ENCODE results near the gene TMEM108.

The TMEM108 gene

GRCh38 chr3:133375403-133375745 is 337.2 kb downstream of the TMEM108 start:
- DNase-seq (ENCODE audit: low spot score) = no peak
- in situ Hi-C loops (cut with MboI; ENCODE audit: low pct_unique_long_range_greater_than_20kb, low sequenced_read_pairs, unreplicated experiment) = loop anchor here (25.0 kb wide), 2 partner anchors 338 to 638 kb away; partner anchors contain the start of gene TMEM108
- no peak for TF ChIP-seq CTCF (IDR thresholded peaks at IDR 0.05; ENCODE audit: extremely low read depth, insufficient read depth, missing control alignments)

DNA sequence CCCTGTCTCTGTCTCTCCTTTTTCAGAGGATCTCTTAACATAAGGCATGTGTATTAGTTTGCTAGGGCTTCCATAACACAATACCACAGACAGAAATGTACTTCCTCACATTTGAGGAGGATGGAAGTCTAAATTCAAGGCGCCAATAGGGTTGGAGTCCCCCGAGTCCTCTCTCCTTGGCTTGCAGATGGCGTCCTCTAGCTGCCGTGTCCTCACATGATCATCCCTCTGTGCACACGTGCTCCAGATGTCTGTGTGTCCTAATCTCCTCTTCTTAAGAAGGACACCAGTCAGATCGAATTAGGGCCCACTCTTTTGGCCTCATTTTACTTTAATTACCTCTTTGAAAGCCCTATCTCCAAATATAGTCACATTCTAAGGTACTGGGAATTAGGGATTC is 338.6 kb downstream of the TMEM108 start:
- DNase-seq (ENCODE audit: low spot score) = no peak
- in situ Hi-C loops (cut with MboI; ENCODE audit: low pct_unique_long_range_greater_than_20kb, low sequenced_read_pairs, unreplicated experiment) = loop anchor here (25.0 kb wide), 2 partner anchors 340 to 640 kb away; partner anchors contain the start of gene TMEM108
- no peak for TF ChIP-seq CTCF (IDR thresholded peaks at IDR 0.05; ENCODE audit: extremely low read depth, insufficient read depth, missing control alignments)

DNA sequence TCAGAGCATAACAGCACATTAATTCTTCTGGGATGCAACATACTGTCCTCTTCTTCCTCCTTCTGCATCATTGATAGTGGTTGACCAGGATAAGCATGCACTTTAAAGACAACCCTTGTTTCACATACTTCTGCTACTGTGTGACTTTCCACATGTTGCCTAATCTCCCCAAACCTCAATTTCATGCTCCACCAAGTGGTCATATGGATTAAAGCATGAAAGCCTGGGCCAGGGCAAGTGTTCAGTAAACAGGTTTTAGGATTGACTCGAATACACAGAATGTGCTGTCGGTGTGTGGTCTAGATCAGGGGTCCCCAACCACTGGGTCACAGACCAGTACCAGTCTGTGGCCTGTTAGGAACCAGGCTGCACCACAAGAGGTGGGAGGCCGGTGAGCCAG is 339.2 kb downstream of the TMEM108 start:
- TF ChIP-seq CTCF (IDR thresholded peaks at IDR 0.05; ENCODE audit: extremely low read depth, insufficient read depth, missing control alignments) = peak; percentile 32
- in situ Hi-C loops (cut with MboI; ENCODE audit: low pct_unique_long_range_greater_than_20kb, low sequenced_read_pairs, unreplicated experiment) = loop anchor here (25.0 kb wide), 2 partner anchors 340 to 640 kb away; partner anchors contain the start of gene TMEM108
- no peak for DNase-seq (ENCODE audit: low spot score)

- TF ChIP-seq CTCF (IDR thresholded peaks at IDR 0.05; ENCODE audit: extremely low read depth, insufficient read depth, missing control alignments) = no peak
- no peak for DNase-seq (ENCODE audit: low spot score)
- in situ Hi-C loops (cut with MboI; ENCODE audit: low pct_unique_long_range_greater_than_20kb, low sequenced_read_pairs, unreplicated experiment) = loop anchor here (25.0 kb wide), 2 partner anchors 343 to 643 kb away; partner anchors contain the start of gene TMEM108
Measured at GRCh38 chr3:133379926-133380325, 341.7 kb downstream of the TMEM108 start.

DNA sequence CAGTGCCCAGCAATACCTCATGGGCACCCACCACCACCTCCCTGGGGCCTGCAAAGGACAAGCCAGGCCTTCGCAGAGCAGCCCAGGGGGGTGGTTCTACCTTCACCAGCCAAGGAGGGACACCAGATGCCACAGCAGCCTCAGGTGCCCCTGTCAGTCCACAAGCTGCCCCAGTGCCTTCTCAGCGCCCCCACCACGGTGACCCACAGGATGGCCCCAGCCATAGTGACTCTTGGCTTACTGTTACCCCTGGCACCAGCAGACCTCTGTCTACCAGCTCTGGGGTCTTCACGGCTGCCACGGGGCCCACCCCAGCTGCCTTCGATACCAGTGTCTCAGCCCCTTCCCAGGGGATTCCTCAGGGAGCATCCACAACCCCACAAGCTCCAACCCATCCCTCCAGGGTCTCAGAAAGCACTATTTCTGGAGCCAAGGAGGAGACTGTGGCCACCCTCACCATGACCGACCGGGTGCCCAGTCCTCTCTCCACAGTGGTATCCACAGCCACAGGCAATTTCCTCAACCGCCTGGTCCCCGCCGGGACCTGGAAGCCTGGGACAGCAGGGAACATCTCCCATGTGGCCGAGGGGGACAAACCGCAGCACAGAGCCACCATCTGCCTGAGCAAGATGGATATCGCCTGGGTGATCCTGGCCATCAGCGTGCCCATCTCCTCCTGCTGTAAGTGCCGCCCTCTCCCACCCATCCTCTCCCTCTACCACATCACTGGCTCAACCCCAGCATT is 342.5 kb downstream of the TMEM108 start:
- peak; percentile 7 for DNase-seq (ENCODE audit: low spot score)
- no peak for TF ChIP-seq CTCF (IDR thresholded peaks at IDR 0.05; ENCODE audit: extremely low read depth, insufficient read depth, missing control alignments)
- in situ Hi-C loops (cut with MboI; ENCODE audit: low pct_unique_long_range_greater_than_20kb, low sequenced_read_pairs, unreplicated experiment) = loop anchor here (25.0 kb wide), 2 partner anchors 343 to 643 kb away; partner anchors contain the start of gene TMEM108

DNA sequence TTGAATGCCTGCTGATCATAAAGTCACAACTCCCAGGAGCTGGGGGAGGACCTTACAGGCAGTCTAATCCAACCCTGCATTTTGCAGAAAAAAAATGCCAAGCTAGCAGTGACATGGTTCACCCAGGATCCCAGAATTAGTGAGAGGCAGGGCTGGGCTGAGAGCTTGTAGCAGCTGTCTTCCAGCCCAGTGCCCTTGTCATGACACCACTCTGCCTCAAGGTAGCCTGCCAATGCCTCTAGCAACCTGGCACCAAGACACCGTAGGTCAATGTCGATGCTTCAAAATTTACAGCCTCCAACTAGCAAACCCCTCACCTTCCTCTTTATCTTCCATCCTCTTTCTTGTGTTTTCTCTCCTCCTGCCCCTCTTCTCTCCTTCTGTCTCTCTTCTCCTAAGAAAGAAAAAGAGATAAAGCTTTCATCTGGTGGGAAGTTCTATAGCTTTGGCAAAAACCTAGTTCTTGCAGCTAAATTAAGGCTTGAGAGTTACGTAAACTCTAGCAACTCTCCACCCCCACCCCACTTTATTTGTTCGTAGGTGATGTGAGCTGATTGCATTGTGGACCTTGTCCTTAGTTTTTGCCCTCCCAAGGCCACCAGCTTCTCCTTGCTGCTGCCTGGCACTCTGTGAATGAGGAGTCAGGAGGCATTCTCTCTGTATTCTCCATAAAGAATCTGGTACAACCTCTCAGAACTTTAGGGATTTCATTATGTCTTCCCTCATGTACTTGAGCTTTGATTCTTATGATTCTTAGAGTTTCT is 343.3 kb downstream of the TMEM108 start:
- no peak for DNase-seq (ENCODE audit: low spot score)
- in situ Hi-C loops (cut with MboI; ENCODE audit: low pct_unique_long_range_greater_than_20kb, low sequenced_read_pairs, unreplicated experiment) = loop anchor here (25.0 kb wide), 2 partner anchors 344 to 644 kb away; partner anchors contain the start of gene TMEM108
- TF ChIP-seq CTCF (IDR thresholded peaks at IDR 0.05; ENCODE audit: extremely low read depth, insufficient read depth, missing control alignments) = no peak

All from GM13977 (cell line).